HG03060 (cell line): ENCODE measurements around the gene HOXA3.

ENCODE experiments used
- ATAC-seq: cut with Tn5 transposase; IDR thresholded peaks from one replicate; pipeline ENCODE4 v1.9.1; 2021; ENCODE audit warnings: low read depth, moderate number of reproducible peaks; ENCODE audit not compliant: unreplicated experiment

The HOXA3 gene

DNA sequence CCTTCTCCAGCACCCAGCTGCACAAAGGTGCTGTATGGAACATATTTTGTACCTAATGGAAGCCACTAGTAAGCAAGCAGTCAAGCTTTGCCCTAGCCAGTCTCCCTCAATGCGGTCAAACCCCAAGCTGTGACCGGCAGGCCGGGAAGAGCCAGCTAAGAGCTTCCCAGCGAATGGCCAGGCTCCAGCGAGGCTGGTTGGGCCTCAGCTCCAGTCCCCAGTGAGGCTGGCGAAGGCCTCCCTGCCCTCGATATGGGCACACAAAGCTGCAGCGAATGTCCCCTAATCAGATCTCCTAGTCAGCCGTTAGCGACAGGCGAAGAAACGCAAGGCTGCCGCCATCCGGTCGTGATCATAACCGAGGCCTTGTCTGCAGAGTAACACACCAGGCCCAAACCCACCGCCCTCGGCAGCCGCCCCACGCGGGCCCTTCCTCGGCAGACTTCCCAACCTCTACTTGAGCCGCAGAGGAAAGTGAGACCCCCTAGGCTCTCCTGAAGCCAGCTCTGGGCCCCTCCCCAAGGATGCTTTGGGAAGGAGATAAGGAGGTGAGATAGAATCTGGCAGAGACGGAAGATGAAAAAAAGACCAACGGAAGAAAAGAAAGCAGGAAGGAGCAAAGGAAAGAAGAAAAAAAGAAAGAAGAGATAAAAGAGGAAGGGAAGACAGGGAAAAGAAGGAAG is 16.0 kb upstream of the HOXA3 start:
- ATAC-seq: no peak

DNA sequence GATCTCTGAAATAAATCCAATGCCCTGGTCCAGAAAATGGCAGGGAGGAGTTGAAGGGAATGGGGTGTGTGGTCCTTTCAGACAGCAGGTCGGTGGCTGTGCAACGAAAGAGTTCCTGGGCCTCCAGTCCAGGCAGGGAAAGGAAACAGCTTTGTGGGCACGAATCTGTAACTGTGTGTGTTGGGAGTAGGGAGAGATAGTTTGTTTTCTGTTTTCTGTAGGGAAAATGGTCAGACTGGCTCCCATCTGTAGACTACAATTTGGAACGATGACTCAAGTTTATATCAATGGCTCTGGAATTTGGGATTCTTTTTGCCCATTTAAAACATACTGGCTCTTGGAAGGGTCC is 15.5 kb upstream of the HOXA3 start:
- ATAC-seq: no peak

DNA sequence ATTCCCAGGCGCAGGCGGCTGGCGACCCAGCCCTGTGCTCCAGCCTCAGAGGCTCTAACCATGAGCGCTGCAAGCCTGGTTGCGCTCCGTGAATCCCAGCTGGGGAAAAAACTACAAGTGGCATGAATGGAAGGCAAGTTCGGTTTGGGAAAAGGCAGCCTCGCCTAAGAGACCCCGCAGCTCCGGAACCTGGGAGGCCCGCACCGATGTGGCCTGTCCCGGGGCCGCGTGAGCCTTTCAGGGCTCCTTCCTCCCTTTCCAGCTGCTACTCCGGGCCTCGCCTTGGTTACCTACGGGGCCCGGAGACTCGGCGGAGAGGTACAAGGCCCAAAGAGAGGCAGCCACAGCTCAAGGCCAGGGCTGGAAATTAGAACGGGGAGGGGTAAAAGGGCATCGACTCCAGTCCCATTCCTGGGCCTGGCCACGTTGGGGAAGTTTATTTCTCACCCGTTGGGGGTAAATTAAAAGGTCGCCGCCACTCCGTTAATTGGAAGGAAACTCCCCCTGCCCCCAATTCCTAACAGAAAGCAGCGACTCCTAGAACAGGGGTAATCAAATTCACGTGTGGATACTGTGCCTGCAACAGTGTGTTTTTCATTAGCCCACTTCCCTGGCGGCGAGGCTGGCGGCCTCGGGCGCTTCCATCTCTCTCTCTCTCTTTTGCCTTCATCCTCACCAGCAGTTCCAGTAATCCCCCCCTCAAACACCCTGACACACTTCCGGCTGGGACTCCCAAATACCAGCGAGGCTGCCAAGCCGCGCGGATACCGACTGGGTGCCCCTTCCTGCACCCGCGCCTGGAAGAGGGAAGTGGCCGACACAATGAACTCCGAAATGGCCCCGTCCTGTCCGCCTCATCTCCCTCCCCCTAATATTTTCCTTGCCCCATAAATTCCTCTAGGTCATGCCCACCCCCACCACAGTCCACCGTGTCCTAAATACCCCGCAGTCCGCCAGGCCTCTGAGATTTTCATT is 14.4 kb upstream of the HOXA3 start:
- ATAC-seq: no peak

DNA sequence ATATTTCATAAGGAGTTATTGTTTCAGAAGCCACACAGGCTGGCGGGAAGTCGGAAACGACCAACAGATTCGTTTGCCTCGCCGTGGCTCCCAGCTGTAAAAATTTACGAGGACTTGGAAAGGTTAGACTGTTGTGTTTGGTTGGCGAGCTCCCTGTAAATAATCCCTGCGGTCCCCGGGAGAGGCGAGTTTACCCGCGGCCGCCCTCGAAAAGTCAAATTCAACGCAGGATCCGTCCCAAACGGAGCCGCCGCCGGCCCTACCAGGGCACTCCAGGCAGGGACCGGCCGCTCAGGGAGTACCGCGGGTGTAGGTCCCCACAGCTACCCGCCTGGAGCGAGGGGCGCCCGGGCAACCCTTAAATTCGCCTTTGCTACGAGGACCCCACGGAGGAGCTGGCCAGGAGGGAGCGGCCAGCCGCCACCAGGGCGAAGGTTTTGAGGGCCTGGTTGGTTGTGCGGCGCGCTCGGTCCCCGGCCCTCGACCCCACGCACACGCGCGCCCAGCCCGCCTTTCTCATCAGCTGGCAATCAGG is 13.7 kb upstream of the HOXA3 start:
- no peak for ATAC-seq

DNA sequence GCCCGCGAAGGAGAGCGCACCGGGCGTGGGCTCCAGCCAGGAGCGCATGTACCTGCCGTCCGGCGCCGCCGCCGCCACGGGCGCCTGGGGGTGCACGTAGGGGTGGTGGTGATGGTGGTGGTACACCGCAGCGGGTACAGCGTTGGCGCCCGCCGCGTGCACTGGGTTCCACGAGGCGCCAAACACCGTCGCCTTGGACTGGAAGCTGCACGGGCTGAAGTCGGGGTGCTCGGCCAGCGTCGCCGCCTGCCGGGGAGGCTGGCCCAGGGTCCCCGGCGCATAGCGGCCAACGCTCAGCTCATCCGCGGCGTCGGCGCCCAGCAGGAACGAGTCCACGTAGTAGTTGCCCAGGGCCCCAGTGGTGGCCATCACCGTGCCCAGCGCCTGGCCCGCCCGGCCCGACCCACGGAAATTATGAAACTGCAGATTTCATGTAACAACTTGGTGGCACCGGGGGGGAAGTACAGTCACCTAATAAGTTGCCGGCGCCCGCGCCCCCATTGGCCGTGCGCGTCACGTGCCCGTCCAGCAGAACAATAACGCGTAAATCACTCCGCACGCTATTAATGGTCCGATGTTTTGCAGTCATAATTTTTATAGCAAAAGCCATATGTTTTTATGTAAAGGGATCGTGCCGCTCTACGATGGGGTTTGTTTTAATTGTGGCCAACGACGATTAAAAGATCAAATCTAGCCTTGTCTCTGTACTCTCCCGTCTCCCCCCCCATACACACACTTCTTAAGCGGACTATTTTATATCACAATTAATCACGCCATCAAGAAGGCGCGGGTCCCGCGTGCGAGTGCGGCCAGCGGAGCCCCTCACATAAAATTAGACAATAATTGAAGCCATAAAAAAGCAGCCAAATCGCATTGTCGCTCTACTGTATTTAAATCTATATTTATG is 13.0 kb upstream of the HOXA3 start, which contains the start of gene HOXA9:
HOXA9 (minus strand) TSS at position 449 of the 907 bp plus-strand sequence; CDS start at position 369, 80 bp downstream.
- ATAC-seq: no peak

DNA sequence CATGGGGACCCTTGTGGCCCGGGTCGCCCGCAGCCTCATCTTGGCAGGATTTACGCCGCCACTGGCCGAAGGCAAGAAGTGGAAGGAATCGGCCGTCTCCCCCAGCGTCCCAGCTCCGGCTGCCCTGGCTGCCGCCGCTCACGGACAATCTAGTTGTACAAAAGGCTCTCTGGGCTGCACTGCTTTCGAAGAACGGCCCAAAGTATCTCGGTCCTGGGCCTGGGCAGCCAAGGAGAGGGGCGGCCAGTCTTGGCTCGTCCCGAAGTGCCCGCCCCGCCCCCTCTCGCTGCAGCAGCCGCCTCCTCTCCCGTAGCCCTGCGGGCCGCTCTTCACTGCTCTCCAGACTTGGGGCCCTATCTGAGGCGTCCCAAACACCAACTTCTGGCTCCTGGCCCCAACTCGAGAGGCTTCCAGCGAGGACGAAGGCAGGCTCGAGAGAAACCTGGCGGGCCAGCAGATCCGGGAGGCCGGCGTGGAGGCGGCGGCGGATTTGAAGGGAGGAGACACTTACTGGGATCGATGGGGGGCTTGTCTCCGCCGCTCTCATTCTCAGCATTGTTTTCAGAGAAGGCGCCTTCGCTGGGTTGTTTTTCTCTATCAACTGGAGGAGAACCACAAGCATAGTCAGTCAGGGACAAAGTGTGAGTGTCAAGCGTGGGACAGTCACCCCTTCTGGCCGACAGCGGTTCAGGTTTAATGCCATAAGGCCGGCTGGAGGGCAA is 12.1 kb upstream of the HOXA3 start:
- no peak for ATAC-seq

DNA sequence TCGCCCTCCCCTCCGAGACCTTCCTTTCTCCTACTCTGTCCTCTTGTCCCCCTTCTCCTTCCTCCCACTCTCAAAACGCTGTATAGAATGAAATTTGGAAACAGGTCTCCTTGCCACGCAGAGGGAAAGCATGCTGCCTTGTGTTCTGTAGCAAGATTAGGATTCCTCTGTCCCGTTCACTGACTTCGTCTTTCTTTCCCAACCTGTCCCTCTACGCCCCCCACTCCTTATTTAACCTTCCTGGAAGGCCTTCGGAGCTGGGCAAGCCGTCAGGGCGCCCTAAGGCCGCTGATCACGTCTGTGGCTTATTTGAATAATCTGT is 11.6 kb upstream of the HOXA3 start:
- no peak for ATAC-seq

DNA sequence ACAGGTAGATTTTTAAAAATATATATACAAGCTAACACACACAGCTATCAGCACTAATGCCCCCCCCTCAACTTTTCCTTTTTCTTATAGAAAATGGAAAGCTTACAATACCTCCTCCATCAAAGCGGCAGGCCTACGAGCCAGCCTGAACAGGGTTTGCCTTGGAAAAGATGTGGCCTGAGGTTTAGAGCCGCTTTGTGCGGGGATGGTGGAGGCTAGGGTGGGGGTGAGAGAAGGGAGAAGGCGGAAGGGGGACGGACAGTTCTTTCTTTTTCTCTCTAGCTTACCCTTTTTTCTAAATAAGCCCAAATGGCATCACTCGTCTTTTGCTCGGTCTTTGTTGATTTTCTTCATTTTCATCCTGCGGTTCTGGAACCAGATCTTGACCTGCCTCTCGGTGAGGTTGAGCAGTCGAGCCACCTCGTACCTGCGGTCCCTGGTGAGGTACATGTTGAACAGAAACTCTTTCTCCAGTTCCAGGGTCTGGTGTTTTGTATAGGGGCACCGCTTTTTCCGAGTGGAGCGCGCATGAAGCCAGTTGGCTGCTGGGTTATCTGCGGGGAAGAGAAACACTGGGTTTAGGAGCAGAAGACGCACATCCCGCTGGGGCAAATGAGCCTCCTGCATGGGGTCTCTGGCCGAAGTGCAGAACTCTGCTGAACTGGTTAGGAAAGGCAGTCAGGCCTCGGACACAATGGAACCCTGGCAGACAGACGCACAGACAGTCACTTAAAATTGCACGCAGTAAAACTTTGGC is 11.1 kb upstream of the HOXA3 start:
- ATAC-seq: no peak

DNA sequence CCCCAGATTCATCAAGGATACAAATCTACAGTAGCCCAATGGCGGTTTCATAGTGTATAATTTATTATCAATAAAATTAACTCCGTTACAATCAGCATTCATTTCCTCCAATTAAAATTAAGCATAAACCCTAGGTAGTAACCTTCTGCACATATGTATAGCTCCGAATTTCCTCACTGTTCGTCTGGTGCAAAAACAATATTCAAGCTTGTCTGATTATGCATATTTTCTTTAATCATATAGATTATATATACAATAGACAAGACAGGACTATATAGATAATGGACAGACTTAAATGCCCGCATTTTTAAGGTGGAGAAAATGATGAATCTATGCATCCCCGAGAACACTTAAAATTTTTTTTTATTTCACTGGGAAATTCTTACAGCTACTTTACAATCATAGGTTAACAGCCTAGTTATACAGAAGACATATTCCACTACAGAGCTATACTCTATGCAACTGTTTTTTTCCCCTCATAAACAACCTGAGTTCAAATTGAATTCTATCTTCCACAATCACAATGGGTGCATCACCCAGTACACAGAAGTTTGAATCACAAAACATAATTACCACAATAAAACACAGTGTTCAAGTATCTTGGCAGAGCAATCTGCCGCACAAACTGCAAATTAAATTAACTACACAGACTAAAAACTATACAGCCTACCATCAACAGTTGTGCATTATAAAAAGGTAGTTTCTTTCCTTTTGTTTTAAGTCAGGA is 10.3 kb upstream of the HOXA3 start:
- no peak for ATAC-seq

DNA sequence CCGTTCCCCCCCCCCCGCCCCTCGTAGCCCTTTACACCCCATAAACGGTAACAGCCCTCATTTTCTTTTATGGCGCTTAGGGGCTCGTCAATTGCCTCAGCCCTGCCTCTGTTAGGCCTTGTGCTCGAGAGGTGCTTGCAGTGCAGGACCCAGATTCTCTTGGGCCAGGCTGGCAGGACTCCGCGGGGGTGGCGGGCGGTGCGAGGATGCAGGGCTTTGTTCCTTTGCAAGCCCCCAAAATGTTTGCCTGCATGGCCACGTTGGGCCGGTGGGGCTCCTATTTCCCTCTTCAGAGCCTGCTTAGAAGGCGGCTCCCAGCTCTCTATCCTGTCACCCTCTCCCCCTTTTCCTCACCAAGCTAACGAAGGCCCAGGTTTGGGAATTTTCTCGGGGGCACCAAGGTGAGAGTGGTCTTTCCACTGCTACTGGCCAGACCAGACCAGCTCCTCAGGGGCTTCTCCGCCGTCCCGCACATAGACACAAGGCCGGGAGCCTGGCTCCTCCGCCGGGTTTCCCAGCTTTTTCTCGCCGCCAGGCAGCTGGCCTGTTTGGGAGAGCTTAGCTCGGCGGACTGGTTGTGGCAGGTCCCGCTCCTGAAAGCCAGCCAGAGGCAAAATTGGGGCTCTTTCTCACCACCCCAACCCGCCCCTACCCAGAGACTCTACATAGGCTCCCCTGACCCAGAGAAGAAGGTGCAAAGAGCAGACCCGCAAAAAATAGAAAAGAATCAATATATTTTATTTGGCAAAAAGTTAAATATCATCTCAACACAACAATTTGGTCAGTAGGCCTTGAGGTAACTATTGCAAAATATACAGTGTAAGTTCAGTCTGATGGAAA is 9.6 kb upstream of the HOXA3 start:
- ATAC-seq: no peak

DNA sequence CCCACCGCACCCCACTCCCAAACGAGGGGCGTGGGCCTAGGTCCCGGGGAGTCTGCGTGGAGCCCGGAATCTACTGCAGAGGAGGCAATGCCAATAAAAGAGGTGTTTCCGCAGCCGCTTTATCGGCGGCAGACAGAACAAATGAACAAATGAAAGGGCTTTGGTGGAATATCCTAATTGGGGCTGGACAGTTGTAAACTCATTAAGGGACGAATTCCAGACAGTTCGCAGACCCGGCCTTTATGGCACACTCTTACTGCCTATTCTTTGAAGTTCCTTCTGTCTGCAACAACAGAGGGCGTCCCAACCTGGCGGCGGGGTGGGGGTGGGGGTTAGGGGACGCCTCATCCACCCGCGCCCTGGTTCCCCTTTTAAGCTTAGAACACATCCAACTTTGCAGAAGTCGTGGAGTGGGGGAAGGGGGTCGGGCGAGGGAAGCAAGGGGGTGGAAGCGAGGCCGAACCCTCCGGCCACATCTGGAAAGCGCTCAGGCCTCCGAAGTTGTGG is 8.9 kb upstream of the HOXA3 start:
- ATAC-seq: no peak

DNA sequence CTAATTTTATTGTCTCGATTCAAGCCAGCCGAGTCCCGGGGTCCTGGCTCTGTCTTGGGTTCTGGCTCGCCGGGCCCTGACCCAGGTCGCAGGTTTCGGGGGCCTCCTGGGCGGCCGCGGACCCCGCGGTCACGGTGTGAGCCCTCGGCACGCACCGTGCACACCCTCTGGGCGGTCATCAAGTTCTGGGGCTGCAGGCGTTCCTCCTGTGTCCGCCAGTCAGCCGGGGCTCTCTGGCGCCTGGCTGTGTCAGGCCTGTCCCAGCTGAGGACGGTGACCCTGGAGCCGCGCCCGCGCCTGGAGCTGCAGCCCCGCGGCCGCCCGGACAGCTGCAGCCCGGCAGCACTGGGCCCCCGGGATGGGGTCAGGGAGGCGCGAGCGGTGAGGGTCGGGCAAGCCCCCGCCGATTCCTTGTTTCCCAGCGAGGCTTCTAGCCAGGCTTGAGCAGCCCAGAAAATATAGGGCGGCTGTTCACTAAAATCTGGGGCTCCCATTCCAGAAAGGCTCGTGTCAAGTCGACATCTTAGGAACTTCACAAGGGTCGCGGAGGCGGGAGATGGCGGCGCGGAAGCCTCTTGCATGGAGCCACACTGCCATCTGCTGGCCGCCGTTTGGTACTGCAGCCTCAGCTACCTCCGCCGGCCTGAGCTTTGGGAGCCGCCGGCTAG is 8.3 kb upstream of the HOXA3 start:
- ATAC-seq: no peak

DNA sequence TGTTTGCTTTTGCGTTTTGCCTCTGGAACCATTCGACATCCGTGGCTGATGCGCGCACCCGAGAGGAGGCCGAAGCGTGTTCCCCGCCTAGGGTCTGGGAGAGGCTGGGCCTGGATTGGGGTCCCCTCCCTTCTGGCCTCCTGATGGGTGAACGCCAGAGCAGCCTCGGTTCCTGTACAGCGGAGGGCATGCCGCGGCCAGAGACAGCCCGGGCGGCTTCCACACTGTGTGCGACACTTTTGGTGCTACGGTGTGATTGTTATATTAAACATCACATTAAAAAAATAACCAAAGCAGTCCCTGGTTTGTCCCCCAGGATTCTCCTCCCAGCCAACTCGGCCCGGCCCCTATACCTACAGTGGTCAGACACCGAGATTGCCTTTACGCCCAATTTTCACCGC is 7.8 kb upstream of the HOXA3 start:
- no peak for ATAC-seq

DNA sequence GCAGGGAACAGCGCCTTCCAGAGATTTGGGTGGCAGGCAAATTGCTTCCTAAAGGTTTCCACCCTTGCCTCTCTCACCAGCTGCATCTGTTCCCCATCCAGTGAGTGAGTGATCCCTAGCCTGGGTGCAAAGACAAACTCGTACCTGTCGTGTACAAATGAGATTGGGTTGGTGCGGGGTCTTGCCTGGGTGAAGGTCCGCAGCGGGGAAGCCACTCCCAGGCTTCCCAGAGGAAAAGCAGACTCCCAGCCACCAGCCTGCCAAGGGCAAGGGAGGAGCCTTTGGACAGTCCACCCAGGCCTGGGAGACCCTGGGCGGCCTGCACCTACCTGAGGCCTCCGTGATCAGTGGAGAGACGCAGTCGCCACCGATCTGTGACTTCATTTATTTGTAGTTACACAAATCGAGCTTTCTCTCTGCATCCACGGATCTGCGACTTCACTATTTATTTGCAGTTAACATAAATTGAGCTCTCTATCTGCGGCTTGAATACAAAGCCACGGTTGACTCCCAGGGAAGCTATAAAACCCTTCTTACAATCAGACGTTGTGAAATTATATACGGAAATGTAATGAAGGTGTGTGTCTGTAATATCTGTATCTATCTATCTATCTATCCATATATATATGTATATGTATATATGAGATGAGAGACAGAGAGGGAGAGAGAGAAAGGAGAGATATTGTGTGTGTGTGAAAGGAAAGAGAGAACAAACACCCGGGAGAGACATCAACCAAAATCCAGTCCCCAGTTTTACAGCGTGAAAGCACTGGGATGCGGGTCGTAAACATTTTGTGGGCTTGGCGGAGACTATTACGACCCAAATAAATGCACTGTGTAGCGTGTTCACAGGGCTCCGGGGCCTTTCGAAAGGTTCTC is 7.1 kb upstream of the HOXA3 start:
- no peak for ATAC-seq

DNA sequence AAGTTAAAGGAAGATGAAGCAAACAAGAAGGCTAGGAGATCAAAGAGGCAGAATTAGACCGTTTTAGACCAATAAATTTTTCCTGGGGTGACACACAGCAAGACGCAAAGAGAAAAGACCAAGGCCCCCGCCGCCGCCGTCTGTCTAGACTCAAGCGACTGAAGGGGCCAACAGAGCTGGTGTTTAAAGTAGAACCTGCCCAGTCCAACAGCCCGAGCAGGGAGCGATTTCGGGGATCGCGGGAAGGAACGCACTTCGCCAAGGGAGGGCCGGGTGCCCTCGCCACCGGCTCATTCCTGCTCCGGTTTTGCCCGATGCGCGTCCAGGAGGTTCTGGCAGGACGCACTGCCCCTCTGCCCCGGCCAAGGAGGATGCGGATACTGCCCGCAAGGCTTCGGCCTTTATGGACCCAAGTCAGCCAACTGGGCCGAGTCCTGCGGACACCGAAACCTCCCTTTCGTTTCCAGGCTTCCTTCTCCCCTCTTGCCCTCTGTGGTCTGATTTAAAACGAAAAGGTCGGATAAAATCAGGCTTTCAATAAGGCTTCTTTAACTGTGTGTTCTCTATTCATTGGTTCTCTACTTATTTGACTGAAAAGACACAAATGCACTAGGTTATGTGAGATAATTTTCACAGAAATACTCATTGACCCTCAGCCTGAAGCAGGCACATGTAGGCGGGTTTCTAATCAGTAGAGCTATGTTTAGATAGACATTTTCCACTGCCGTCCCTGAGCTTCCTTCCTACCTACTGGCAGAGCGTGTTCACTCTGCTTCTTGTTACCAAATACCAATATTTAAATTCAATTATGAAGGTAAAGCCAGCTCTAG is 6.3 kb upstream of the HOXA3 start:
- no peak for ATAC-seq
